Skeletal muscle satellite cell (primary cell): ENCODE measurements around the gene SDK2.

ENCODE experiments used
- H3K27me3 ChIP-seq: 2 replicates; pipeline ENCODE4 v1.7.0; 2013; ENCODE audit warnings: low read length; ENCODE audit not compliant: control insufficient read depth, insufficient read depth
- H3K36me3 ChIP-seq: 2 replicates; pipeline ENCODE4 v1.7.0; 2013; ENCODE audit warnings: mild to moderate bottlenecking, control low read depth, low read length; ENCODE audit not compliant: insufficient read depth
- H3K4me1 ChIP-seq: 2 replicates; pipeline ENCODE4 v1.7.0; 2013; ENCODE audit warnings: low read length; ENCODE audit not compliant: control insufficient read depth, insufficient read depth
- H3K4me2 ChIP-seq: 2 replicates; pipeline ENCODE4 v1.7.0; 2013; ENCODE audit warnings: mild to moderate bottlenecking, low read length
- H3K4me3 ChIP-seq: 2 replicates; pipeline ENCODE4 v1.7.0; 2013; ENCODE audit warnings: low read length
- H3K9ac ChIP-seq: 2 replicates; pipeline ENCODE4 v1.7.0; 2013; ENCODE audit warnings: mild to moderate bottlenecking, low read depth, low read length, moderate library complexity
- H3K9me3 ChIP-seq: replicated peaks from 2 replicates; pipeline ENCODE4 v1.7.0; 2013; ENCODE audit warnings: mild to moderate bottlenecking, control low read depth, low read length

Gene SDK2

GRCh38 chr17:73365301-73365874, 278.9 kb downstream of the SDK2 start:
- peaks cover 12% of the 10 kb centered on the region for H3K4me1 ChIP-seq
- peak overlapping the region; percentile 63 for H3K4me2 ChIP-seq
- peaks cover 6% of the 10 kb centered on the region for H3K27me3 ChIP-seq
- H3K9me3 ChIP-seq, result no peaks in the 10 kb centered on the region
- no peak overlapping the region for H3K4me3 ChIP-seq
- no peak overlapping the region for H3K9ac ChIP-seq
- no peaks in the 10 kb centered on the region for H3K36me3 ChIP-seq

GRCh38 chr17:73364155-73364522, 280.1 kb downstream of the SDK2 start:
- peaks cover 12% of the 10 kb centered on the region for H3K4me1 ChIP-seq
- no peak overlapping the region for H3K4me2 ChIP-seq
- H3K9ac ChIP-seq, result no peak overlapping the region
- H3K36me3 ChIP-seq, result no peaks in the 10 kb centered on the region
- no peaks in the 10 kb centered on the region for H3K9me3 ChIP-seq
- H3K4me3 ChIP-seq, result no peak overlapping the region
- H3K27me3 ChIP-seq, result peaks cover 18% of the 10 kb centered on the region

- H3K27me3 ChIP-seq, result peaks cover 22% of the 10 kb centered on the region
- peaks cover 12% of the 10 kb centered on the region for H3K4me1 ChIP-seq
- H3K36me3 ChIP-seq, result no peaks in the 10 kb centered on the region
- no peak overlapping the region for H3K9ac ChIP-seq
- no peak overlapping the region for H3K4me3 ChIP-seq
- no peaks in the 10 kb centered on the region for H3K9me3 ChIP-seq
- H3K4me2 ChIP-seq, result no peak overlapping the region
Observed at GRCh38 chr17:73363442-73364154, 280.6 kb downstream of the SDK2 start.

GRCh38 chr17:73362697-73363096, 281.5 kb downstream of the SDK2 start:
- Histone ChIP-seq H3K9me3 (no peaks in the 10 kb centered on the region), H3K4me2 (no peak overlapping the region), H3K4me3 (no peak overlapping the region), H3K9ac (no peak overlapping the region), H3K36me3 (no peaks in the 10 kb centered on the region), H3K27me3 (peaks cover 31% of the 10 kb centered on the region), H3K4me1 (peaks cover 12% of the 10 kb centered on the region)

- H3K4me2 ChIP-seq, result no peak overlapping the region
- H3K27me3 ChIP-seq, result peaks cover 35% of the 10 kb centered on the region
- no peak overlapping the region for H3K9ac ChIP-seq
- no peaks in the 10 kb centered on the region for H3K9me3 ChIP-seq
- H3K4me3 ChIP-seq, result no peak overlapping the region
- peaks cover 11% of the 10 kb centered on the region for H3K4me1 ChIP-seq
- no peaks in the 10 kb centered on the region for H3K36me3 ChIP-seq
Observed at GRCh38 chr17:73360961-73361761, 283.1 kb downstream of the SDK2 start.

GRCh38 chr17:73359987-73360410, 284.2 kb downstream of the SDK2 start:
- peaks cover 9% of the 10 kb centered on the region for H3K4me1 ChIP-seq
- peaks cover 33% of the 10 kb centered on the region for H3K27me3 ChIP-seq

GRCh38 chr17:73359352-73359751, 284.9 kb downstream of the SDK2 start:
- H3K4me3 ChIP-seq, result no peak overlapping the region
- H3K36me3 ChIP-seq, result no peaks in the 10 kb centered on the region
- no peak overlapping the region for H3K9ac ChIP-seq
- H3K27me3 ChIP-seq, result peaks cover 33% of the 10 kb centered on the region
- H3K9me3 ChIP-seq, result no peaks in the 10 kb centered on the region
- H3K4me2 ChIP-seq, result no peak overlapping the region
- peaks cover 9% of the 10 kb centered on the region for H3K4me1 ChIP-seq

More at GRCh38 chr17:73359987-73360410, 284.2 kb downstream of the SDK2 start:
- Histone ChIP-seq H3K4me3 (no peak overlapping the region), H3K36me3 (no peaks in the 10 kb centered on the region), H3K4me2 (no peak overlapping the region), H3K9me3 (no peaks in the 10 kb centered on the region), H3K9ac (no peak overlapping the region)

GRCh38 chr17:73358668-73359067, 285.6 kb downstream of the SDK2 start:
- Histone ChIP-seq H3K4me3 (no peak overlapping the region), H3K4me1 (peaks cover 9% of the 10 kb centered on the region), H3K9ac (no peak overlapping the region), H3K4me2 (no peak overlapping the region), H3K9me3 (no peaks in the 10 kb centered on the region), H3K36me3 (no peaks in the 10 kb centered on the region), H3K27me3 (peaks cover 33% of the 10 kb centered on the region)

- Histone ChIP-seq H3K4me3 (no peak overlapping the region), H3K36me3 (no peaks in the 10 kb centered on the region), H3K9me3 (no peaks in the 10 kb centered on the region), H3K4me1 (peaks cover 9% of the 10 kb centered on the region), H3K4me2 (no peak overlapping the region), H3K9ac (no peak overlapping the region), H3K27me3 (peaks cover 33% of the 10 kb centered on the region)
Observed at GRCh38 chr17:73357981-73358380, 286.3 kb downstream of the SDK2 start.

GRCh38 chr17:73357318-73357717, 286.9 kb downstream of the SDK2 start:
- Histone ChIP-seq H3K4me1 (peaks cover 9% of the 10 kb centered on the region), H3K4me2 (no peak overlapping the region), H3K36me3 (no peaks in the 10 kb centered on the region), H3K9me3 (no peaks in the 10 kb centered on the region), H3K4me3 (no peak overlapping the region), H3K27me3 (peaks cover 33% of the 10 kb centered on the region), H3K9ac (no peak overlapping the region)

GRCh38 chr17:73356561-73357170, 287.6 kb downstream of the SDK2 start:
- H3K4me2 ChIP-seq, result no peak overlapping the region
- peaks cover 33% of the 10 kb centered on the region for H3K27me3 ChIP-seq
- H3K4me1 ChIP-seq, result peaks cover 9% of the 10 kb centered on the region
- H3K9me3 ChIP-seq, result no peaks in the 10 kb centered on the region
- no peak overlapping the region for H3K4me3 ChIP-seq
- H3K9ac ChIP-seq, result no peak overlapping the region
- no peaks in the 10 kb centered on the region for H3K36me3 ChIP-seq
